Measurements from ENCODE around the gene PDRG1.

PDRG1 gene

DNA sequence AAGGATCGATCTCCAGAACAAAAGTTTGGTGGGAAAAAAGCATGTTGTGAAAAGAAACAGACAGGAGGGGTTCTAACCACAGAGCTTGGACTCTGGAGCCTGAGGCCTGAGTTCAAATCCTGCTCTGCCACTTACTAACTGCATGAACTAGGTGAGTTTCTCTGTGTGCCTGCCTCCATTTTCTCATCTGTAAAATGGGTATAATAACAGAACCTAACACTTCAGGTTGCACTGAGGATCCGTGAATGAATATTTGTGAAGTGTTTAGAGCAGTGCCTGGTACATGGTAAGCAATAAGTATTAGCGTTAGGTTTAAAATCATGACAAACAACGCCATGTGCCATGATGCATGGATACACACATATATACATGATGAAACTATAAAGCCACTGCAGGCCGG is 44.8 kb downstream of the PDRG1 start:
- DNase-seq (ENCODE audit: low read depth in 2 of 2), result no peak

DNA sequence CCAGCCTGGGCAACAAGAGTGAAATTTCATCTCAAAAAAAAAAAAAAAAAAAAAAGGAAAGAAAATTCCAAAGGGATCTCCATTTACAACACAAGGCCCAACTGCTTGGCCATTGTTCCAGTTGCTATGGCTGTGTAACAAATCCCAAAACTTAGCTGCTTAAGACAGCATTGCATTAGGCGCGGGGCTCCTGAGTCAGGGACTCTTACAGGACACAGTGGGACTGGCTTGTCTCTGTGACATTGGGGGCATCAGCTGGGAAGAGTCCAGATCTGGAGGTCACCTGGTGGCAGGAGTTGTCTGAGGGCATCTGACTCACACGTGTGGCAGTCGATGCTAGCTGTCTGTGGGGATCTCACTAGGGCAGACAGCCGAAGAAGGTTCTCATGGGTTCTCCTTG is 45.8 kb downstream of the PDRG1 start:
- no peak for DNase-seq (ENCODE audit: low read depth in 2 of 2)

DNA sequence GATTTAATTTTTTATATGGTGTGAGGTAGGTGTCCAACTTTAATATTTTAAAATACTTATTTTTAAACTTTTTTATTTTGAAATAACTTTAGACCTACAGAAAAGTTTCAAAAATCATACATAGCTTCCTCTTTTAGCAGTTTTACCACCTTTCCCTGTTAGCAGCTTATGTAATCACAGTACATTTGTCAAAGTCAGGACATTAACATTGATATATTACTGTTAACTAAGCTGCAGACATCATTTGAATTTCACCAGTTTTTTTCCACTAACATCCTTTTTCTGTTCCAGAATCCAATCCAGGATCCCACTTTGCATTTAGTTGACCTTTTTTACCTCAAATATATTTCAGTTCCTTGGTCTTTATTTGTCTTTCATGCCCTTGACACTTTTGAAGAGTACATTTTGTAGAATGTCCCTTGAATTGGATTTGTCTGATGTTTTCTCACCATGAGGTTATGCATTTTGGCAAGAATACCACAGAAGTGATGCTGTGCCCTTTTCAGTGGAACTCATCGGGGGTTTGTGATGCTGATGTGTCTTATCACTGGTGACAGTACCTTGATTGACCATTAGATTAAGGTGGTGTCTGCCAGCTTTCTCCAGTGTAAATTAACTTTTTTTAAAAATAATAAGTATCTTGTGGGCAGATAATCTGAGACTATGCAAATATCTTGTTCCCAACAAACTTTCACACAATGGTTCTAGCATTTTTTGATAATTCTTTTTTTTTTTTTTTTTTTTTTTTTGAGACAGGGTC is 48.0 kb downstream of the PDRG1 start:
- DNase-seq (ENCODE audit: low read depth in 2 of 2), result no peak

DNA sequence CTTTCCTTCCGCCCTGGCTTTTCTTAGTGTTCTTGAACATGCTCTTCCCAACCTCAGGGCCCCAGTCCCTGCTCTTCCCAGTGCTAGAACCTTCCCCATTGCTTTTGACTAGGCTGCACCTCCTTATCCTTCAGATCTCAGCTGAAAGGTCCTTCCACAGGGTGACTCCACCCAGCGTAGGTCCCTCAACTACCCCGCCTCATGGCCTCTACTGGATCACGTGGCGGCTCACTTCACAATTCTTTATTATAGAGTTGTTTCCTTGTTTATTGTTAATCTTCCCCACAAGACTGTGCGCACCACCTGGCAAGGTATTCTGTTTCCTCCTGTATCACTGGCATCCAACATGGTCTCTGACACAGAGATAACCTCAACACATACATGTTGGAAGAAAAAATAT is 50.2 kb downstream of the PDRG1 start:
- DNase-seq (ENCODE audit: low read depth in 2 of 2), result no peak

DNA sequence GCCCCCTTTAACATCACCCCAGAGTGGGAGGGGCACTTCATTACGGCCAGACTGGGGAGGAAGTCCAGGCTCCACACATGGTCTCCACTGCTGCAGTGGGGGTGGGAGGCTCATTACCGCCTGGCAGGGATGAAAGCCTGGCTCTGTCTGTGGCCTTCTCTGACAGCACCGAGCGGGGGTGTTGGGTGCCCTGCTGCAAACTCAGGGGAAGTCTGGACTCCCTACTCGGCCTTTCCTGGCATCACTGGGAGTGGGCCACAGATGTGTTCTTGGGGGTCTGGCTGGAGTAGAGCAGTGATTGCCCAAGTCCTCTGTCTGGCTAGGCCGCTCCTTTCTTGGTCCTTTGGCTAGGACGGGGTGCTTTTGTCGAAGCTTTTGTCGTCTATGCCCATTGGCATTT is 54.3 kb downstream of the PDRG1 start:
- DNase-seq (ENCODE audit: low read depth in 2 of 2), result no peak

DNA sequence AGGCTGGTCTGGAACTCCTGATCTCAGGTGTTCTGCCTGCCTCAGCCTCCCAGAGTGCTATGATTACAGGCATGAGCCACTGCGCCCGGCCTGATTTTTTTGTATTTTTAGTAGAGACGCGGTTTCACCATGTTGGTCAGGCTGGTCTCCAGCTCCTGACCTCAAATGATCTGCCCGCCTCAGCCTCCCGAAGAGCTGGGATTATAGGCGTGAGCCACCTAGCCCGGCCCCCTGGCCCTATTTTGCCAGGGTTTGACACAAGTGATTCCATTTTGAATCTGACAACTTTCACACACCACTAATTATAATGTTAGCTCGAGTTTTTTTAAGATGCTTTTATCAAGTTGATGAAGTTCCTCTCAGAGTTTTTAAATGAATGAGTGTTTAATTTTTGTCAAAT is 55.8 kb downstream of the PDRG1 start:
- DNase-seq (ENCODE audit: low read depth in 2 of 2), result no peak

DNA sequence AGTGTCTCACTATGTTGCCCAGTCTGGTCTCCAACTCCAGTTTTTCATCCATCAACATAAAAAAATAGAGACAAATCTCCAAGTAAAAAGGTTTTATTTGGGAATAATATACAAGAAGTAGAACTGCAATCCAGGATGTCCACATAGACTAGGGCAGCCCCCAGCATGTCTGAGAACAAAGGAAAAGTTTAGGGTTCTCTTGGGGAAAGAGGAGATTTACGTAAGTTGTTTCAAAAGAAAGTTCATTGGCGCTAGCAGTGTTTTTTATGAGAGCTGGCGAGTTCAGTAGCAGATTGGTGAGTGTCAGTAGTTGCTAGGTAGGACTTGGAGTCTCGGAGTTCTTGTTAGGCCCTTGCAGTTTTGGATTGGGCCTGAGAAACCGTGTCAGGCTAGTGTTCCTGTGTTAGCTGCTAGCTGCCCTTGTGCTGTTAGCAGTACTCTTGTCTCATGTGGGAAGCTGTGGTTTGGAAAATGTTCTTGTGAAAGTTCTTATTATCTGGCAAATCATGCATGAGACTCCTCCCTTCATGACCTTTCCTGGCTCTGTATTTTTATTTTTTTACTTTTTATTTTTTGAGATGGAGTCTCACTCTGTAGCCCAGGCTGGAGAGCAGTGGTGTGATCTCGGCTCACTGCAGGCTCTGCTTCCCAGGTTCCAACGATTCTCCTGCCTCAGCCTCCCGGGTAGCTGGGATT is 56.7 kb downstream of the PDRG1 start:
- DNase-seq (ENCODE audit: low read depth in 2 of 2), result no peak
